ENCODE results near the gene SSBP1.

SSBP1 gene

GRCh38 chr7:141785706-141786552, 47.8 kb downstream of the SSBP1 start:
- no peak overlapping the region for H3K27ac ChIP-seq (ENCODE audit: low read length)

GRCh38 chr7:141788296-141788695, 50.1 kb downstream of the SSBP1 start:
- Histone ChIP-seq H3K36me3 (ENCODE audit: control insufficient read depth in 1 of 2, insufficient read depth in 2 of 2, low read length in 2 of 2) (peaks cover 0 to 4% of the 10 kb centered on the region in 2 donors), H3K4me1 (ENCODE audit: control insufficient read depth in 1 of 2, insufficient read depth in 2 of 2, low read length in 2 of 2) (no peaks in the 10 kb centered on the region), H3K27ac (ENCODE audit: low read length) (no peak overlapping the region), H3K9me3 (ENCODE audit: control insufficient read depth in 1 of 2, low read length in 2 of 2) (no peaks in the 10 kb centered on the region), H3K4me3 (ENCODE audit: low read depth in 1 of 2, low read length in 2 of 2) (no peak overlapping the region), H3K27me3 (ENCODE audit: low read depth, low read length) (no peaks in the 10 kb centered on the region)

More at GRCh38 chr7:141785706-141786552, 47.8 kb downstream of the SSBP1 start:
- no peak overlapping the region for H3K4me3 ChIP-seq (ENCODE audit: low read depth in 1 of 2, low read length in 2 of 2)
- H3K27me3 ChIP-seq (ENCODE audit: low read depth, low read length) = no peaks in the 10 kb centered on the region
- H3K36me3 ChIP-seq (ENCODE audit: control insufficient read depth in 1 of 2, insufficient read depth in 2 of 2, low read length in 2 of 2) = peaks cover 0 to 4% of the 10 kb centered on the region in 2 donors
- H3K9me3 ChIP-seq (ENCODE audit: control insufficient read depth in 1 of 2, low read length in 2 of 2) = no peaks in the 10 kb centered on the region
- no peaks in the 10 kb centered on the region for H3K4me1 ChIP-seq (ENCODE audit: control insufficient read depth in 1 of 2, insufficient read depth in 2 of 2, low read length in 2 of 2)

- Histone ChIP-seq H3K27ac (ENCODE audit: low read length) (no peak within 1 kb of the TSS), H3K4me3 (ENCODE audit: low read depth in 1 of 2, low read length in 2 of 2) (no peak within 1 kb of the TSS), H3K27me3 (ENCODE audit: low read depth, low read length) (no peaks in the 10 kb centered on the region), H3K36me3 (ENCODE audit: control insufficient read depth in 1 of 2, insufficient read depth in 2 of 2, low read length in 2 of 2) (peaks cover 0 to 4% of the 10 kb centered on the region in 2 donors), H3K9me3 (ENCODE audit: control insufficient read depth in 1 of 2, low read length in 2 of 2) (no peaks in the 10 kb centered on the region), H3K4me1 (ENCODE audit: control insufficient read depth in 1 of 2, insufficient read depth in 2 of 2, low read length in 2 of 2) (no peaks in the 10 kb centered on the region)
Measured at GRCh38 chr7:141789917-141790316, 51.8 kb downstream of the SSBP1 start, which contains the start of gene TAS2R5. TSS of gene TAS2R5 (plus strand) at chr7:141790217. CDS start at chr7:141790362, 145 bp downstream.

- Histone ChIP-seq H3K27me3 (ENCODE audit: low read depth, low read length) (no peaks in the 10 kb centered on the region), H3K9me3 (ENCODE audit: control insufficient read depth in 1 of 2, low read length in 2 of 2) (no peaks in the 10 kb centered on the region), H3K4me3 (ENCODE audit: low read depth in 1 of 2, low read length in 2 of 2) (no peak overlapping the region), H3K4me1 (ENCODE audit: control insufficient read depth in 1 of 2, insufficient read depth in 2 of 2, low read length in 2 of 2) (no peaks in the 10 kb centered on the region), H3K27ac (ENCODE audit: low read length) (no peak overlapping the region), H3K36me3 (ENCODE audit: control insufficient read depth in 1 of 2, insufficient read depth in 2 of 2, low read length in 2 of 2) (peaks cover 0 to 4% of the 10 kb centered on the region in 2 donors)
Measured at GRCh38 chr7:141792526-141792925, 54.4 kb downstream of the SSBP1 start.

Data from muscle layer of duodenum (tissue), 2 donors.